Neural cell (in vitro differentiated cells): ENCODE data around the gene PIM3. TPM values are rescaled to one million over a fixed set of nuclear protein-coding genes. Genes with fewer than 3 reads are reported as not detected.

Source experiments
- H2AFZ ChIP-seq: fragments of 200-600, 300-800 bp; sonication (generic), shearing (Covaris generic); 2 replicates; pipeline ENCODE4 v1.6.0; 2014; ENCODE audit warnings: low read depth, mild to moderate bottlenecking, antibody characterized with exemption, low read length, moderate library complexity
- H3F3A ChIP-seq: fragments of 200-600 bp; shearing (Covaris generic); 2 replicates; pipeline ENCODE4 v1.6.1; 2016; ENCODE audit warnings: mild to moderate bottlenecking, moderate library complexity, mixed read lengths, antibody characterized with exemption, low read length; ENCODE audit not compliant: insufficient read depth, poor library complexity, severe bottlenecking
- H3K27ac ChIP-seq: fragments of 200-600, 300-800 bp; sonication (generic), shearing (Covaris generic); 2 replicates; pipeline ENCODE4 v1.5.1; 2014; ENCODE audit warnings: mild to moderate bottlenecking, low read length, moderate library complexity
- H3K27me3 ChIP-seq: fragments of 300-800, 200-600 bp; sonication (generic), shearing (Covaris generic); 2 replicates; pipeline ENCODE4 v1.6.0; 2014; ENCODE audit warnings: mild to moderate bottlenecking, low read depth, low read length, moderate library complexity; ENCODE audit not compliant: insufficient read depth
- H3K36me3 ChIP-seq: fragments of 300-800, 200-600 bp; sonication (generic), shearing (Covaris generic); 2 replicates; pipeline ENCODE4 v1.5.1; 2014; ENCODE audit warnings: mild to moderate bottlenecking, antibody characterized with exemption, low read length, moderate library complexity; ENCODE audit not compliant: insufficient read depth
- H3K4me2 ChIP-seq: fragments of 300-800, 200-600 bp; sonication (generic), shearing (Covaris generic); 2 replicates; pipeline ENCODE4 v1.6.0; 2014; ENCODE audit warnings: mild to moderate bottlenecking, low read length
- H3K4me3 ChIP-seq: fragments of 300-800, 200-600 bp; sonication (generic), shearing (Covaris generic); 2 replicates; pipeline ENCODE4 v1.5.1; 2014; ENCODE audit warnings: mild to moderate bottlenecking, low read length, moderate library complexity
- H3K79me2 ChIP-seq: fragments of 200-600 bp; shearing (Covaris generic); replicated peaks from 2 replicates; pipeline ENCODE4 v1.6.0; 2014; ENCODE audit warnings: mild to moderate bottlenecking, low read length, moderate library complexity; ENCODE audit not compliant: insufficient read depth
- H3K9ac ChIP-seq: fragments of 300-800, 200-600 bp; sonication (generic), shearing (Covaris generic); 2 replicates; pipeline ENCODE4 v1.6.1; 2016; ENCODE audit warnings: mild to moderate bottlenecking, low read length, mixed read lengths
- H3K9me2 ChIP-seq: fragments of 200-600 bp; shearing (Covaris generic); 2 replicates; pipeline ENCODE4 v1.6.1; 2016; ENCODE audit warnings: mild to moderate bottlenecking, low read length, mixed read lengths; ENCODE audit not compliant: insufficient read depth
- H3K9me3 ChIP-seq: fragments of 200-600, 300-800 bp; sonication (generic), shearing (Covaris generic); 2 replicates; pipeline ENCODE4 v1.6.1; 2016; ENCODE audit warnings: mild to moderate bottlenecking, mixed run types, low read length, moderate library complexity, mixed read lengths
- H4K20me1 ChIP-seq: fragments of 200-600 bp; shearing (Covaris generic); 2 replicates; pipeline ENCODE4 v1.6.1; 2016; ENCODE audit warnings: mild to moderate bottlenecking, mixed run types; ENCODE audit not compliant: insufficient read depth
- EP300 ChIP-seq: fragments of 450-650 bp; conservative IDR thresholded peaks from 2 replicates; pipeline ENCODE4 v1.6.1; 2014; ENCODE audit warnings: antibody characterized with exemption, mild to moderate bottlenecking, moderate library complexity; ENCODE audit not compliant: poor library complexity, severe bottlenecking
- EZH2 ChIP-seq: fragments of 200-600, 300-800 bp; shearing (Covaris generic), sonication (generic); IDR thresholded peaks from 2 replicates; pipeline ENCODE4 v1.6.1; 2014; ENCODE audit warnings: antibody characterized with exemption, low read length, borderline replicate concordance, mild to moderate bottlenecking; ENCODE audit not compliant: insufficient read depth, poor library complexity, severe bottlenecking
- MXI1 ChIP-seq: fragments of 450-650 bp; conservative IDR thresholded peaks from 2 replicates; pipeline ENCODE4 v1.6.1; 2014; ENCODE audit warnings: antibody characterized with exemption, mild to moderate bottlenecking; ENCODE audit not compliant: poor library complexity, severe bottlenecking
- POLR2AphosphoS5 ChIP-seq: IDR thresholded peaks from 2 replicates; pipeline ENCODE4 v1.6.1; 2012
- RAD21 ChIP-seq: fragments of 450-650 bp; conservative IDR thresholded peaks from 2 replicates; pipeline ENCODE4 v1.6.1; 2014; ENCODE audit warnings: antibody characterized with exemption, mild to moderate bottlenecking, moderate library complexity
- SMC3 ChIP-seq: fragments of 450-650 bp; conservative IDR thresholded peaks from 2 replicates; pipeline ENCODE4 v1.6.1; 2014; ENCODE audit warnings: antibody characterized with exemption, mild to moderate bottlenecking, moderate library complexity; ENCODE audit not compliant: poor library complexity
- TAF1 ChIP-seq: IDR thresholded peaks from 2 replicates; pipeline ENCODE4 v1.6.1; 2012; ENCODE audit warnings: low read depth
- polyA plus RNA-seq: library from polyadenylated mRNA; depleted of rRNA; stranded (reverse); fragments of >200 nt; gene quantifications from 2 replicates; pipeline ENCODE4 v1.2.3, GENCODE V29; 2014
- TF ChIP-seq, protein P1 (sequence below): IDR thresholded peaks from 2 replicates; pipeline ENCODE4 v1.6.1; 2012; ENCODE audit warnings: borderline replicate concordance
- TF ChIP-seq, protein P2 (sequence below): fragments of 450-650 bp; IDR thresholded peaks from 2 replicates; pipeline ENCODE4 v1.5.1; 2014; ENCODE audit warnings: antibody characterized with exemption, mild to moderate bottlenecking, moderate library complexity; ENCODE audit not compliant: poor library complexity, severe bottlenecking

The PIM3 gene
- polyA plus RNA-seq, 1 donor from 2014 or later = 28.7 TPM

DNA sequence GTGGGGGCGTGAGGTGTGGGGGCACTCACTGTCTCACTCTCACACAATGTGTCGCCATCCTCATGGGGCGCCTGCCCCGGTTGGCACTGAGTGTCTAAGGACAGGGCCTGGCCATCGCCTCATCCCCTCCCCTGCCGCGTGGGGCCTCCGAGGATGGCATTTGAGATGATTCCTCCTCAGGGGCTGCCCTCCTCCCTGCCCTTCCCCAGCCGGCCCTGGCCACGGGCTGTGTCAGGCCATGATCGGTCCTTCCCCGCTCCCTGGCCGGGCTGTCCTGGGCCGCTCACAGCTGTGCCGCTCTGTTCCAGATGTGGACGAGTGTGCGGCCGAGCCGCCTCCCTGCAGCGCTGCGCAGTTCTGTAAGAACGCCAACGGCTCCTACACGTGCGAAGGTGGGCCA, 37.6 kb upstream of the PIM3 start:
- Histone ChIP-seq H3K27ac (no peak overlapping the region), H3F3A (no peaks in the 10 kb centered on the region), H3K4me3 (no peak overlapping the region), H3K36me3 (no peaks in the 10 kb centered on the region), H3K9me3 (no peaks in the 10 kb centered on the region), H3K4me2 (no peak overlapping the region), H3K27me3 (no peaks in the 10 kb centered on the region), H2AFZ (no peak overlapping the region), H4K20me1 (peaks cover 2% of the 10 kb centered on the region), H3K9ac (no peak overlapping the region), H3K79me2 (no peaks in the 10 kb centered on the region), H3K9me2 (no peaks in the 10 kb centered on the region)
- TF ChIP-seq, protein P1, sequence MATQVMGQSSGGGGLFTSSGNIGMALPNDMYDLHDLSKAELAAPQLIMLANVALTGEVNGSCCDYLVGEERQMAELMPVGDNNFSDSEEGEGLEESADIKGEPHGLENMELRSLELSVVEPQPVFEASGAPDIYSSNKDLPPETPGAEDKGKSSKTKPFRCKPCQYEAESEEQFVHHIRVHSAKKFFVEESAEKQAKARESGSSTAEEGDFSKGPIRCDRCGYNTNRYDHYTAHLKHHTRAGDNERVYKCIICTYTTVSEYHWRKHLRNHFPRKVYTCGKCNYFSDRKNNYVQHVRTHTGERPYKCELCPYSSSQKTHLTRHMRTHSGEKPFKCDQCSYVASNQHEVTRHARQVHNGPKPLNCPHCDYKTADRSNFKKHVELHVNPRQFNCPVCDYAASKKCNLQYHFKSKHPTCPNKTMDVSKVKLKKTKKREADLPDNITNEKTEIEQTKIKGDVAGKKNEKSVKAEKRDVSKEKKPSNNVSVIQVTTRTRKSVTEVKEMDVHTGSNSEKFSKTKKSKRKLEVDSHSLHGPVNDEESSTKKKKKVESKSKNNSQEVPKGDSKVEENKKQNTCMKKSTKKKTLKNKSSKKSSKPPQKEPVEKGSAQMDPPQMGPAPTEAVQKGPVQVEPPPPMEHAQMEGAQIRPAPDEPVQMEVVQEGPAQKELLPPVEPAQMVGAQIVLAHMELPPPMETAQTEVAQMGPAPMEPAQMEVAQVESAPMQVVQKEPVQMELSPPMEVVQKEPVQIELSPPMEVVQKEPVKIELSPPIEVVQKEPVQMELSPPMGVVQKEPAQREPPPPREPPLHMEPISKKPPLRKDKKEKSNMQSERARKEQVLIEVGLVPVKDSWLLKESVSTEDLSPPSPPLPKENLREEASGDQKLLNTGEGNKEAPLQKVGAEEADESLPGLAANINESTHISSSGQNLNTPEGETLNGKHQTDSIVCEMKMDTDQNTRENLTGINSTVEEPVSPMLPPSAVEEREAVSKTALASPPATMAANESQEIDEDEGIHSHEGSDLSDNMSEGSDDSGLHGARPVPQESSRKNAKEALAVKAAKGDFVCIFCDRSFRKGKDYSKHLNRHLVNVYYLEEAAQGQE = no peak
- TF ChIP-seq, protein P2, sequence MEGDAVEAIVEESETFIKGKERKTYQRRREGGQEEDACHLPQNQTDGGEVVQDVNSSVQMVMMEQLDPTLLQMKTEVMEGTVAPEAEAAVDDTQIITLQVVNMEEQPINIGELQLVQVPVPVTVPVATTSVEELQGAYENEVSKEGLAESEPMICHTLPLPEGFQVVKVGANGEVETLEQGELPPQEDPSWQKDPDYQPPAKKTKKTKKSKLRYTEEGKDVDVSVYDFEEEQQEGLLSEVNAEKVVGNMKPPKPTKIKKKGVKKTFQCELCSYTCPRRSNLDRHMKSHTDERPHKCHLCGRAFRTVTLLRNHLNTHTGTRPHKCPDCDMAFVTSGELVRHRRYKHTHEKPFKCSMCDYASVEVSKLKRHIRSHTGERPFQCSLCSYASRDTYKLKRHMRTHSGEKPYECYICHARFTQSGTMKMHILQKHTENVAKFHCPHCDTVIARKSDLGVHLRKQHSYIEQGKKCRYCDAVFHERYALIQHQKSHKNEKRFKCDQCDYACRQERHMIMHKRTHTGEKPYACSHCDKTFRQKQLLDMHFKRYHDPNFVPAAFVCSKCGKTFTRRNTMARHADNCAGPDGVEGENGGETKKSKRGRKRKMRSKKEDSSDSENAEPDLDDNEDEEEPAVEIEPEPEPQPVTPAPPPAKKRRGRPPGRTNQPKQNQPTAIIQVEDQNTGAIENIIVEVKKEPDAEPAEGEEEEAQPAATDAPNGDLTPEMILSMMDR = no peak

- Histone ChIP-seq H3K9ac (no peak overlapping the region), H3K4me2 (no peak overlapping the region), H3K36me3 (no peaks in the 10 kb centered on the region), H3K4me3 (no peak overlapping the region), H3K9me2 (no peaks in the 10 kb centered on the region), H4K20me1 (peaks cover 2% of the 10 kb centered on the region), H2AFZ (no peak overlapping the region), H3K27me3 (no peaks in the 10 kb centered on the region), H3F3A (no peaks in the 10 kb centered on the region), H3K79me2 (no peaks in the 10 kb centered on the region), H3K27ac (no peak overlapping the region), H3K9me3 (no peaks in the 10 kb centered on the region)
- TF ChIP-seq MXI1 (no peak), SMC3 (no peak), EP300 (no peak), EZH2 (no peak), RAD21 (no peak), POLR2AphosphoS5 (no peak), TAF1 (no peak)
- TF ChIP-seq, protein P1 = no peak
- TF ChIP-seq, protein P2 = no peak
These were observed 37.1 kb upstream of the PIM3 start for GRCh38 chr22:49923445-49923844.
